ENCODE data around the gene OAS1.
"Not testable (repeated sequence)": the region's sequence is repeated elsewhere in the genome, so short reads cannot be mapped to it uniquely, and the experiment has no call there.

Gene OAS1

DNA sequence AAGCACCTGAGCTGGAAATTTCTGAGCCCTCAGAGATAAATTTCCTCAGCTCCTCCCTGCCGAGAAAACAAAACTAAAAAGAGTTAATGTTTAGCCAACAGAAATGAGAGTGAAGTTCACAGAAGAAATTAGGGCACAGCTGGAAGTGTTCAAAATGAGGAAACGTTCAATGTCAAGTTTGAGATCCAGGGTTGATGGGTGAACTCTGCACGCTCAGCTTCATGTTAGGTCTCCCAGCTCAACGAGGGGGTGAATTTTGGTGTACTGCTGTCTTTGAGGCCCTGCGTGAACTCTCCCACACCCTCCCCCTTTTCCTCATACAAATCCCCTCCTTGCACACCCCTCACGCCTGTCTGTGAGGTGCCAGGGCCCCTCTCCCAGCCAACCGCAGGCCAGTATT is 18.2 kb downstream of the OAS1 start:
- Histone ChIP-seq H3K36me3 (ENCODE audit: control insufficient read depth, insufficient read depth, low read length) (peaks cover 4% of the 10 kb centered on the region), H3K4me3 (replicated peaks; ENCODE audit: low read depth, low read length) (no peak overlapping the region), H3K27me3 (replicated peaks; ENCODE audit: control insufficient read depth, insufficient read depth, low read length) (no peaks in the 10 kb centered on the region)
- TF ChIP-seq, protein P1, sequence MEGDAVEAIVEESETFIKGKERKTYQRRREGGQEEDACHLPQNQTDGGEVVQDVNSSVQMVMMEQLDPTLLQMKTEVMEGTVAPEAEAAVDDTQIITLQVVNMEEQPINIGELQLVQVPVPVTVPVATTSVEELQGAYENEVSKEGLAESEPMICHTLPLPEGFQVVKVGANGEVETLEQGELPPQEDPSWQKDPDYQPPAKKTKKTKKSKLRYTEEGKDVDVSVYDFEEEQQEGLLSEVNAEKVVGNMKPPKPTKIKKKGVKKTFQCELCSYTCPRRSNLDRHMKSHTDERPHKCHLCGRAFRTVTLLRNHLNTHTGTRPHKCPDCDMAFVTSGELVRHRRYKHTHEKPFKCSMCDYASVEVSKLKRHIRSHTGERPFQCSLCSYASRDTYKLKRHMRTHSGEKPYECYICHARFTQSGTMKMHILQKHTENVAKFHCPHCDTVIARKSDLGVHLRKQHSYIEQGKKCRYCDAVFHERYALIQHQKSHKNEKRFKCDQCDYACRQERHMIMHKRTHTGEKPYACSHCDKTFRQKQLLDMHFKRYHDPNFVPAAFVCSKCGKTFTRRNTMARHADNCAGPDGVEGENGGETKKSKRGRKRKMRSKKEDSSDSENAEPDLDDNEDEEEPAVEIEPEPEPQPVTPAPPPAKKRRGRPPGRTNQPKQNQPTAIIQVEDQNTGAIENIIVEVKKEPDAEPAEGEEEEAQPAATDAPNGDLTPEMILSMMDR (IDR thresholded peaks at IDR 0.05; ENCODE audit: insufficient read depth, low read length, poor library complexity, severe bottlenecking), result no peak
- no peak for DNase-seq (ENCODE audit: extremely low read depth, insufficient read length)

DNA sequence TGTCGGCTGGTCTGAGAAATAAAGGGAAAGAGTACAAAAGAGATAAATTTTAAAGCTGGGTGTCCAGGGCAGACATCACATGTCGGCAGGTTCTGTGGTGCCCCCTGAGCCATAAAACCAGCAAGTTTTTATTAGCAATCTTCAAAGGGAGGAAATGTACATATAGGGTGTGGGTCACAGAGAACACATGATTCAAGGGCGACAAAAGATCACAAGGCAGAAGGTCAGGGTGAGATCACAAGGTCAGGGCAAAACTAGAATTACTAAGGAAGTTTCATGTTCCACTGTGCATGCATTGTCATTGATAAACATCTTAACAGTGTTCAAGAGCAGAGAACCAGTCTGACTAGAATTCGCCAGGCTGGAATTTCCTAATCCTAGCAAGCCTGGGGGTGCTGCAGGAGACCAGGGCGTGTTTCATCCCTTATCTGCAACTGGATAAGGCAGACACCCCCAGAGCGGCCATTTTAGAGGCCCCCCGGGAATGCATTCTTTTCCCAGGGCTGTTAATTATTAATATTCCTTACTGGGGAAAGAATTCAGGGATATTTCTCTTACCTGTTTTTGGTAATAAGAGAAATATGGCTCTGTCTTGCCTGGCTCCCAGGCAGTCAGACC is 19.8 kb downstream of the OAS1 start:
- H3K27me3 ChIP-seq (replicated peaks; ENCODE audit: control insufficient read depth, insufficient read depth, low read length); H3K4me3 ChIP-seq (replicated peaks; ENCODE audit: low read depth, low read length); DNase-seq (ENCODE audit: extremely low read depth, insufficient read length); H3K36me3 ChIP-seq (ENCODE audit: control insufficient read depth, insufficient read depth, low read length): not testable (repeated sequence)

DNA sequence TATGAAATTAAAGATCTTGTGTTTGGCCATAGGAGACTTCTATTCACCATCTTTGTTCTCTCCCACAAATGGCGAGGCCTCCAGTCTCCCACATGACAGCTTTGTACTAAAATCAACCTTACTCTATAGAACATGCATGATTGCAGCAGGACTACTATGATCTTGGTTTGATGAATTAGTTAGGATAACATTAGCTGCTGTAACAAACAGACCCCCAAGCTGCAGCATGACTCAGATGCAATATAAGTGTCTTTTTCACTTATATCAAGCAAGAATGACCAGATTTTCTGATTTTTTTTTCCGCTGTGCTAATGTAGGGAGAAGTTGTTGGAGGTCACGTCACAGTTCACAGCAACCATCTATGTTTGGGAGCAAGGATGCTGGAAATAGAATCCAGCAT is 20.7 kb downstream of the OAS1 start:
- no peak for DNase-seq (ENCODE audit: extremely low read depth, insufficient read length)
- Histone ChIP-seq H3K27me3 (replicated peaks; ENCODE audit: control insufficient read depth, insufficient read depth, low read length) (no peaks in the 10 kb centered on the region), H3K36me3 (ENCODE audit: control insufficient read depth, insufficient read depth, low read length) (no peaks in the 10 kb centered on the region), H3K4me3 (replicated peaks; ENCODE audit: low read depth, low read length) (no peak overlapping the region)
- TF ChIP-seq, protein P1 (IDR thresholded peaks at IDR 0.05; ENCODE audit: insufficient read depth, low read length, poor library complexity, severe bottlenecking), result no peak

DNA sequence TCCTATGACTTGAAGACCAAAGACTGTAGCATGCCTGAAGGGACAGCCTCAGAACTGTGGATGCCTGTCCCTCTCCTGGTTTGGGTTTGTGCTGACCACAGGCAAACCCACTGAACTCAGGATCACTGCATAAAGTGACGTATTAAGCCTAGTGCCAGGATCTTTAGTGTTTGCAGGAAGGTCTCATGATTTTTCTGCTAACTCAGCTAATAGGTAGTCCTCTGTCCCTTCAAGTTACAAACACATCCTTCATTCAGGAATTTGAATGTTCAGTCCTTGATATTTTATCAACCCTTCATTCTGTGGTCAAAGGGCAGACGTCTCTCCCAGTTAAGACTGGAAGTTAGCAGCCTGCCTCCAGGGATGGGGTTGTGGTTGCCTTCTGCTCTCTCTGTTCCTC is 21.2 kb downstream of the OAS1 start:
- DNase-seq (ENCODE audit: extremely low read depth, insufficient read length), result no peak
- no peaks in the 10 kb centered on the region for H3K36me3 ChIP-seq (ENCODE audit: control insufficient read depth, insufficient read depth, low read length)
- H3K4me3 ChIP-seq (replicated peaks; ENCODE audit: low read depth, low read length), result no peak overlapping the region
- TF ChIP-seq, protein P1 (IDR thresholded peaks at IDR 0.05; ENCODE audit: insufficient read depth, low read length, poor library complexity, severe bottlenecking), result no peak
- no peaks in the 10 kb centered on the region for H3K27me3 ChIP-seq (replicated peaks; ENCODE audit: control insufficient read depth, insufficient read depth, low read length)

DNA sequence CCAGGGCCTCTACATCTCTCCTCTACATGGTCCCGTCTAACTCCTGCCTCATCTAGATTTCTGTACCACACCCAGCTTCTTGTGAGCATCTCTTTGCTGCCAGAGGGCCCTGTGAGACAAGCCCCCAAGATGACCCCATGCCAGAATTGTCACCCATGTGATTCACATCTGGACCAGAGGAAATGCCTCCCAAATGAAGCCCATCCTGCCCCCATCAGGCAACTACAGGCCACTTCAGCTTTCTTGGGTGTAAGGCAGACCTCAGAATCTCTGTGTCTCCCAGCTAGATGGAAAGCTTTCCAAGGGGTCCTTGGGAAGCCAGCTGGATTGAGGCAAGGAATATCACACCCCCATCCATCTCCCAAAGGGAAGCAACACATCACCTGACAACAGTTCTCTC is 22.2 kb downstream of the OAS1 start:
- H3K4me3 ChIP-seq (replicated peaks; ENCODE audit: low read depth, low read length), result no peak overlapping the region
- H3K27me3 ChIP-seq (replicated peaks; ENCODE audit: control insufficient read depth, insufficient read depth, low read length), result no peaks in the 10 kb centered on the region
- TF ChIP-seq, protein P1 (IDR thresholded peaks at IDR 0.05; ENCODE audit: insufficient read depth, low read length, poor library complexity, severe bottlenecking), result no peak
- no peaks in the 10 kb centered on the region for H3K36me3 ChIP-seq (ENCODE audit: control insufficient read depth, insufficient read depth, low read length)
- no peak for DNase-seq (ENCODE audit: extremely low read depth, insufficient read length)

DNA sequence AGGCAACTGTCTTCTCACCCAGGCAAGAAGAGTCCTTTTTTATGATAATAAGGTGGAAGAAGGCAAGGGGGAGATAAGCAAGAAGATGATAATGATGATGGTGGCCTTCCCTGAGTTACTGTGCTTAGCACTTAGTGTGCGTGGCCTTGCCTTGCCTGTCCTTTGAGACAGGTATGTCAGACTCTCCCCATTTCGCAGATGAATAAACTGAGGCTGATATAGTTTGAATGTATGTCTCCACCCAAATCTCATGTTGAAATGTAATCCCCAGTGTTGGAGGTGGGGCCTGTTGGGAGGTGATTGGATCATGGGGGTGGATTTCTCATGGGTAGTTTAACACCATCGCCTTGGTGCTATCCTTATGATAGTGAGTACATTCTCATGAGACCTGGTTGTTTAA is 23.0 kb downstream of the OAS1 start:
- TF ChIP-seq, protein P1 (IDR thresholded peaks at IDR 0.05; ENCODE audit: insufficient read depth, low read length, poor library complexity, severe bottlenecking), result no peak
- no peaks in the 10 kb centered on the region for H3K27me3 ChIP-seq (replicated peaks; ENCODE audit: control insufficient read depth, insufficient read depth, low read length)

More for the DNA sequence above, 23.0 kb downstream of the OAS1 start:
- no peak overlapping the region for H3K4me3 ChIP-seq (replicated peaks; ENCODE audit: low read depth, low read length)
- no peak for DNase-seq (ENCODE audit: extremely low read depth, insufficient read length)
- H3K36me3 ChIP-seq (ENCODE audit: control insufficient read depth, insufficient read depth, low read length), result no peaks in the 10 kb centered on the region
